ENCODE data around the gene PCSK1N.

PCSK1N gene

DNA sequence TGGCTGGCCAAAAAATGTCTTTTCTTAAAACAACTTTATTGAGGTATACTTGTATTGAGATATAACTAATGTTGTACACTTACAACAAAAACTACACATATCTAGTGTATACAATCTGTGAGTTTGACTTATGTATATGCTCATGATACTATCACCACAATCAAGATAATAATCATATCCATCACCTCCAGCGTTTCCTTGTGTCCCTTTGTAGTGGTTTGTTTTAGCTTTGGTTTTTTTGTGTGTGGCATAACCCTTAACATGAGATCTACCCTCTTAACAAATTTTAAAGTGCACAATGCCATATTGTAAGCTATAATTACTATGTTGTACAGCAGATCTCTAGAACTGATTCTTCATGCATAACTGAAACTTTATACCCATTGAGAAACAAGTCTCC is 13.4 kb upstream of the PCSK1N start:
- TF ChIP-seq CTCF (IDR thresholded peaks at IDR 0.05; ENCODE audit: low read depth, low read length): no peak
- no peak for DNase-seq (ENCODE audit: extremely low read depth, low read depth)

DNA sequence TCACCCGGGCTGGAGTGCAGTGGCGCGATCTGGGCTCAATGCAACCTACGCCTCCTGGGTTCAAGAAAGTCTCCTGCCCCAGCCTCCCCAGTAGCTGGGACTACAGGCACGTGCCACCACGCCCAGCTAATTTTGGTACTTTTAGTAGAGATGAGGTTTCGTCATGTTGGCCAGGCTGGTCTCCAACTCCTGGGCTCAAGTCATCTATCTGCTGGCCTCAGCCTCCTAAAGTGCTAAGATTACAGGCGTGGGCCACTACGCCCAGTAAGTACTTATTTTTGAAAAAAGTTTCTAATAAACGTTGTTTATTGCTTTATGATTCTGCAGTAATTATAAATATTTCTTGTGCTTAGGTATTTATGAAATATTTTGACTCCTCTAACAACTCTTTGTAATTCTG is 4.3 kb upstream of the PCSK1N start:
- no peak for TF ChIP-seq CTCF (IDR thresholded peaks at IDR 0.05; ENCODE audit: low read depth, low read length)

DNA sequence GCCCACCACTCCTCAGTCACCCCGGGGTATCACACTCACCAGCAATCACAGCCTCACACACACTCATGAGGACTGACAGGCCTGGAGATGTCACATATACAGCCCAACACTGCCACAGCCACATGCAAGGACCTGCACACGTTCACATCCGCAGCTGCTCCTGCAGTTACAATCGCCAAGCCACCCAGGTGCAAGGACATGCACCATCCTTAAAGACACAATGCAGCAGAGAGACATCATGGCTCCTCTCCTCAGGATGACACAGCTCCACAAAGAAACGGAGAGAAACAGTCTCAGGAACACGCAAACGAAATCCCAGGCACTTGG is 1.1 kb downstream of the PCSK1N start:
- TF ChIP-seq CTCF (IDR thresholded peaks at IDR 0.05; ENCODE audit: low read depth, low read length): no peak
- no peak for DNase-seq (ENCODE audit: extremely low read depth, low read depth)

More for the DNA sequence above, 4.3 kb upstream of the PCSK1N start:
- no peak for DNase-seq (ENCODE audit: extremely low read depth, low read depth)

DNA sequence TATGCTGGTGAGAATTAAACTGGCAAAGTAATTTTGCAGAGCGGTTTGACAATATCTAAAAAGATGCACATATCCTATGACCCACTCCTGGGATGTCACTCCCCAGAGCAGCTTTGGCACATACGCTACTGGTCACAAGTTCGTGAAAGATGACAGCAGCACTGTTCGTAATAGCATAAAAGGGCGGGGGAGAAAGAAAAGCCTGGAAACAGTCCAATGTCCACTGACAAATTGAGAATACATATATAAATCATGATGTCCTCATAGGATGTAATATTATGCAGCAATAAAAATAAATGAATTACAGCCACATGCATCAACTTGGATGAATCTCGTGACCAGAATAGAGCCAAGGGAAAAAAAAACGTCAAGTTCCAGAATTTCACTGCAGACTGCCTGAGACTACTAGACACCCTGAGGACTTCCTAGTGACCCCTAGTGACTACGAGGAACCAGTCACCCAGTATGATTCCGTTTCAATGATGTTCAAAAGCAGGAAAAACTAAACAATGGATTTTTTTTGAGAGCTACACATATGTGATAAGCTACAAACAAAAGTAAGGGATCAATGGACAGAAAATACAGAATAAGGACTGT is 1.8 kb downstream of the PCSK1N start:
- no peak for TF ChIP-seq CTCF (IDR thresholded peaks at IDR 0.05; ENCODE audit: low read depth, low read length)
- no peak for DNase-seq (ENCODE audit: extremely low read depth, low read depth)

DNA sequence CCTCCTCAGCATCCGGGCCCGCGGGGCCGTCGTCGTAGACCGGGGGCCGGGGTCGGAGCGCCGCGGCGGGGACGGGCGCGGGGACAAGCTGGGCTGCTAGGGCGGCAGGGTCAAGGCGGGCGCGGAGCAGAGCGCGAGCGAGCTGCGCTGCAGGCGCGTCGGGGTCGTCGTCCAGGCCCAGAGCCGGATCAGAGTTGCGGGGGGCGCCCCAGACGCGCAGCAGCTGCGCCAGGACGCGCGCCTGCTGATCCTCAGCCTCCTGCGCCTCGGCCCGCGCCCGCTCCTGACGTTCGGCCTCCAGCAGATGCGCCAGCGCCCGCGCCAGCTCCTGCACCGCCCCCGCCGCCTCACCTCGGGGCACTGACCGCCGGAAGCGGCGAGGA is 3.5 kb downstream of the PCSK1N start:
- no peak for TF ChIP-seq CTCF (IDR thresholded peaks at IDR 0.05; ENCODE audit: low read depth, low read length)
- DNase-seq (ENCODE audit: extremely low read depth, low read depth): no peak

- TF ChIP-seq CTCF (IDR thresholded peaks at IDR 0.05; ENCODE audit: low read depth, low read length): no peak
- DNase-seq (ENCODE audit: extremely low read depth, low read depth): no peak
These were observed 4.1 kb downstream of the PCSK1N start for GRCh38 chrX:48831136-48831908.

- no peak for TF ChIP-seq CTCF (IDR thresholded peaks at IDR 0.05; ENCODE audit: low read depth, low read length)
- DNase-seq (ENCODE audit: extremely low read depth, low read depth): no peak
These were observed 6.2 kb downstream of the PCSK1N start for GRCh38 chrX:48829016-48829735.

All from AG09319 (cell line).